Measurements from ENCODE around the gene PARM1. TPM values are rescaled to one million over a fixed set of nuclear protein-coding genes. Genes with fewer than 3 reads are reported as not detected.

The PARM1 gene
- total and polyA plus RNA-seq, 10 donors: 2.6 to 42.6 (median 12.1) TPM

GRCh38 chr4:75030649-75031235, 97.8 kb downstream of the PARM1 start:
- no peaks in the 10 kb centered on the region for H3K27me3 ChIP-seq (replicated peaks in 1 of 7)
- intact Hi-C loops (cut with DNase I; ENCODE audit: low total_unique reads): no loop called here
- TF ChIP-seq POLR2A (IDR thresholded peaks at IDR 0.05) (no peak), CTCF (IDR thresholded peaks at IDR 0.05 in 8 of 11, conservative IDR thresholded peaks at IDR 0.05 in 3 of 11) (no peak), POLR2AphosphoS5 (IDR thresholded peaks at IDR 0.05) (no peak)
- no peak overlapping the region for H3K4me3 ChIP-seq
- WGBS, 5 donors: 33 to 53% (median 45%) methylated on average over 3 of the region's 3 CpGs
- no peak for DNase-seq
- H3K36me3 ChIP-seq: no peaks in the 10 kb centered on the region
- no peak overlapping the region for H3K27ac ChIP-seq
- H3K9me3 ChIP-seq: no peaks in the 10 kb centered on the region
- H3K4me1 ChIP-seq: peaks cover 0 to 20% (median 5%) of the 10 kb centered on the region in 6 donors

GRCh38 chr4:75031775-75032174, 98.9 kb downstream of the PARM1 start:
- DNase-seq: no peak
- H3K4me3 ChIP-seq: no peak overlapping the region
- H3K27me3 ChIP-seq (replicated peaks in 1 of 7): no peaks in the 10 kb centered on the region
- no peak overlapping the region for H3K27ac ChIP-seq
- H3K36me3 ChIP-seq: no peaks in the 10 kb centered on the region
- intact Hi-C loops (cut with DNase I; ENCODE audit: low total_unique reads): no loop called here
- WGBS, 5 donors: 74 to 94% (median 87%) methylated on average over 1 of the region's 1 CpG
- peaks cover 0 to 28% (median 7%) of the 10 kb centered on the region in 6 donors for H3K4me1 ChIP-seq
- H3K9me3 ChIP-seq: no peaks in the 10 kb centered on the region
- TF ChIP-seq CTCF (IDR thresholded peaks at IDR 0.05 in 8 of 11, conservative IDR thresholded peaks at IDR 0.05 in 3 of 11) (no peak), POLR2A (IDR thresholded peaks at IDR 0.05) (no peak), POLR2AphosphoS5 (IDR thresholded peaks at IDR 0.05) (no peak)

- no peaks in the 10 kb centered on the region for H3K27me3 ChIP-seq (replicated peaks in 1 of 7)
- WGBS, 5 donors: 71 to 87% (median 77%) methylated on average over 3 of the region's 3 CpGs
- no peaks in the 10 kb centered on the region for H3K9me3 ChIP-seq
- H3K36me3 ChIP-seq: no peaks in the 10 kb centered on the region
- no peak for TF ChIP-seq POLR2A (IDR thresholded peaks at IDR 0.05)
- no peak for TF ChIP-seq POLR2AphosphoS5 (IDR thresholded peaks at IDR 0.05)
- no peak for TF ChIP-seq CTCF (IDR thresholded peaks at IDR 0.05 in 8 of 11, conservative IDR thresholded peaks at IDR 0.05 in 3 of 11)
- intact Hi-C loops (cut with DNase I; ENCODE audit: low total_unique reads): no loop called here
- H3K4me3 ChIP-seq: no peak overlapping the region
- no peak overlapping the region for H3K27ac ChIP-seq
- no peak for DNase-seq
- H3K4me1 ChIP-seq: peaks cover 0 to 32% (median 7%) of the 10 kb centered on the region in 6 donors
Measured at GRCh38 chr4:75034523-75034922, 101.6 kb downstream of the PARM1 start.

- H3K4me3 ChIP-seq: no peak overlapping the region
- H3K36me3 ChIP-seq: no peaks in the 10 kb centered on the region
- no peak for TF ChIP-seq POLR2AphosphoS5 (IDR thresholded peaks at IDR 0.05)
- no peak for TF ChIP-seq POLR2A (IDR thresholded peaks at IDR 0.05)
- no peak for TF ChIP-seq CTCF (IDR thresholded peaks at IDR 0.05 in 8 of 11, conservative IDR thresholded peaks at IDR 0.05 in 3 of 11)
- 76 to 94% (median 86%) methylated on average over 5 of the region's 5 CpGs for WGBS, 5 donors
- no peaks in the 10 kb centered on the region for H3K27me3 ChIP-seq (replicated peaks in 1 of 7)
- intact Hi-C loops (cut with DNase I; ENCODE audit: low total_unique reads): no loop called here
- peaks cover 0 to 31% (median 7%) of the 10 kb centered on the region in 6 donors for H3K4me1 ChIP-seq
- no peaks in the 10 kb centered on the region for H3K9me3 ChIP-seq
- no peak overlapping the region for H3K27ac ChIP-seq
- no peak for DNase-seq
Measured at GRCh38 chr4:75035321-75035720, 102.4 kb downstream of the PARM1 start.

Data from spleen (tissue), 11 donors.